Measurements from ENCODE around the gene IL31RA. TPM values are rescaled to one million over a fixed set of nuclear protein-coding genes. Genes with fewer than 3 reads are reported as not detected.

Gene IL31RA
- total and polyA plus RNA-seq, 2 experiments from 2014 or later: not detected

DNA sequence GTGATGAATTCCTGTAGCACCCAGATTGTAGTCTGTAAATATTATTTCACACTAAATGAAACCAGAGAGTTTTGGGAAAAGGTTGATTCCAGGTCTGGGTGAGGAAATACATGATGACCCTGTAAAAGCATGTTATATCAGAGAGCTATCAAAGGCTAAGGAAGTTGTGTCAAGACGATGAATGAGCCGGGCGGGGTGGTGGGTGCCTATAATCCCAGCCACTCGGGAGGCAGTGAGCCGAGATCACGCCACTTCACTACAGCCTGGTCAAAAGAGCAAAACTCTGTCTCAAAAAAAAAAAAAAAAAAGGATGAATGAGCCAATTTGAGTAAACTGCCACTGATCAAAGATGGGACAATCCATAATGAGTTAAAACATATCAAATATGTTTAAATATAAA lies 114.4 kb downstream of the IL31RA start:
- Histone ChIP-seq H3K27me3 (no peaks in the 10 kb centered on the region), H3K4me1 (ENCODE audit: low read depth) (no peaks in the 10 kb centered on the region), H3K9me3 (ENCODE audit: low read depth) (no peaks in the 10 kb centered on the region), H3K36me3 (peaks cover 34% of the 10 kb centered on the region), H3K4me3 (no peak overlapping the region), H3K27ac (no peak overlapping the region)
- DNase-seq (ENCODE audit: low read depth in 1 of 2, low spot score in 1 of 2): no peak
- TF ChIP-seq, protein P1, sequence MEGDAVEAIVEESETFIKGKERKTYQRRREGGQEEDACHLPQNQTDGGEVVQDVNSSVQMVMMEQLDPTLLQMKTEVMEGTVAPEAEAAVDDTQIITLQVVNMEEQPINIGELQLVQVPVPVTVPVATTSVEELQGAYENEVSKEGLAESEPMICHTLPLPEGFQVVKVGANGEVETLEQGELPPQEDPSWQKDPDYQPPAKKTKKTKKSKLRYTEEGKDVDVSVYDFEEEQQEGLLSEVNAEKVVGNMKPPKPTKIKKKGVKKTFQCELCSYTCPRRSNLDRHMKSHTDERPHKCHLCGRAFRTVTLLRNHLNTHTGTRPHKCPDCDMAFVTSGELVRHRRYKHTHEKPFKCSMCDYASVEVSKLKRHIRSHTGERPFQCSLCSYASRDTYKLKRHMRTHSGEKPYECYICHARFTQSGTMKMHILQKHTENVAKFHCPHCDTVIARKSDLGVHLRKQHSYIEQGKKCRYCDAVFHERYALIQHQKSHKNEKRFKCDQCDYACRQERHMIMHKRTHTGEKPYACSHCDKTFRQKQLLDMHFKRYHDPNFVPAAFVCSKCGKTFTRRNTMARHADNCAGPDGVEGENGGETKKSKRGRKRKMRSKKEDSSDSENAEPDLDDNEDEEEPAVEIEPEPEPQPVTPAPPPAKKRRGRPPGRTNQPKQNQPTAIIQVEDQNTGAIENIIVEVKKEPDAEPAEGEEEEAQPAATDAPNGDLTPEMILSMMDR (IDR thresholded peaks at IDR 0.05; ENCODE audit: low read depth, low read length): no peak

GRCh38 chr5:55966284-55966683 lies 115.1 kb downstream of the IL31RA start:
- DNase-seq (ENCODE audit: low read depth in 1 of 2, low spot score in 1 of 2): no peak
- Histone ChIP-seq H3K27me3 (no peaks in the 10 kb centered on the region), H3K4me3 (no peak overlapping the region), H3K4me1 (ENCODE audit: low read depth) (no peaks in the 10 kb centered on the region), H3K9me3 (ENCODE audit: low read depth) (no peaks in the 10 kb centered on the region), H3K27ac (peak overlapping the region; percentile 11), H3K36me3 (peaks cover 26% of the 10 kb centered on the region)
- TF ChIP-seq, protein P1 (IDR thresholded peaks at IDR 0.05; ENCODE audit: low read depth, low read length): no peak

DNA sequence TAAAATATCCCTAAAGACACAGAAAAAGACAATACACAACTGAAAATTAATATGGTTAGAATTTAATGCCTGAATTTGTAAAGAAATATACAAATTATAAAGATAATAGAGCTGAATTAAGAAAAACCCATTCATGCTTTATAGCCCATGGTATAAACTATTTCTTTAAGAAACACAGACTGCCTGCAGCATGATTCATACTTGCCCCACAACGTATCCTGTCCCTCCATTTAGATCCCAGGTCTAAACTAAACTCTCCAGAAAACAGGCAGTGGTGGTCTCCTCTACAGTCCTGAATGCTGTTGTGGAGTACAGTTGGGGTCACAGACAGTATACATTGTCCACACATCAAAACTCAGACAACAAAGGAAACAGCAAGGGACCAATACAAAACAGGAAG lies 118.8 kb downstream of the IL31RA start:
- TF ChIP-seq, protein P1 (IDR thresholded peaks at IDR 0.05; ENCODE audit: low read depth, low read length): no peak
- Histone ChIP-seq H3K9me3 (ENCODE audit: low read depth) (no peaks in the 10 kb centered on the region), H3K4me3 (no peak overlapping the region), H3K27ac (no peak overlapping the region), H3K36me3 (peaks cover 29% of the 10 kb centered on the region), H3K27me3 (no peaks in the 10 kb centered on the region), H3K4me1 (ENCODE audit: low read depth) (no peaks in the 10 kb centered on the region)
- DNase-seq (ENCODE audit: low read depth in 1 of 2, low spot score in 1 of 2): peak in 1 of 2 donors; percentile 35

Other genes with a start within 250 kb of the IL31RA start
- gene SLC38A9, start 139.0 kb upstream of the IL31RA start, total RNA-seq: 15.1 and 15.7 TPM in 2 replicates
- gene SLC38A9, start 139.0 kb upstream of the IL31RA start, polyA plus RNA-seq: 14.4 TPM in 2 replicates
- gene DDX4, start 113.3 kb upstream of the IL31RA start, total RNA-seq: not detected in 2 replicates
- 0.34 TPM in 1 of 2 replicates, not detected in the other for gene DDX4, start 113.3 kb upstream of the IL31RA start, polyA plus RNA-seq
- gene IL6ST, start 143.6 kb downstream of the IL31RA start, total RNA-seq: 47.2 and 55.5 TPM in 2 replicates
- 47.7 and 50.5 TPM in 2 replicates for gene IL6ST, start 143.6 kb downstream of the IL31RA start, polyA plus RNA-seq